GM12865 (cell line): ENCODE data around the gene RNF31.
A peak's percentile ranks its signal among the peaks of the same experiment; 100 is the strongest.

Source experiments
- DNase-seq: peaks from one replicate; pipeline ENCODE4 v3.0.0; 2010; ENCODE audit warnings: low read depth
- H3K4me3 ChIP-seq: 2 replicates; pipeline ENCODE4 v1.5.1; 2011; ENCODE audit warnings: mild to moderate bottlenecking, low read depth, low read length, control low read depth
- TF ChIP-seq, protein P1 (sequence below): IDR thresholded peaks from 2 replicates; pipeline ENCODE4 v1.5.1; 2011; ENCODE audit warnings: low read length, control low read depth, low read depth, inconsistent platforms; ENCODE audit not compliant: insufficient read depth; ENCODE audit errors: missing control alignments

Gene RNF31

DNA sequence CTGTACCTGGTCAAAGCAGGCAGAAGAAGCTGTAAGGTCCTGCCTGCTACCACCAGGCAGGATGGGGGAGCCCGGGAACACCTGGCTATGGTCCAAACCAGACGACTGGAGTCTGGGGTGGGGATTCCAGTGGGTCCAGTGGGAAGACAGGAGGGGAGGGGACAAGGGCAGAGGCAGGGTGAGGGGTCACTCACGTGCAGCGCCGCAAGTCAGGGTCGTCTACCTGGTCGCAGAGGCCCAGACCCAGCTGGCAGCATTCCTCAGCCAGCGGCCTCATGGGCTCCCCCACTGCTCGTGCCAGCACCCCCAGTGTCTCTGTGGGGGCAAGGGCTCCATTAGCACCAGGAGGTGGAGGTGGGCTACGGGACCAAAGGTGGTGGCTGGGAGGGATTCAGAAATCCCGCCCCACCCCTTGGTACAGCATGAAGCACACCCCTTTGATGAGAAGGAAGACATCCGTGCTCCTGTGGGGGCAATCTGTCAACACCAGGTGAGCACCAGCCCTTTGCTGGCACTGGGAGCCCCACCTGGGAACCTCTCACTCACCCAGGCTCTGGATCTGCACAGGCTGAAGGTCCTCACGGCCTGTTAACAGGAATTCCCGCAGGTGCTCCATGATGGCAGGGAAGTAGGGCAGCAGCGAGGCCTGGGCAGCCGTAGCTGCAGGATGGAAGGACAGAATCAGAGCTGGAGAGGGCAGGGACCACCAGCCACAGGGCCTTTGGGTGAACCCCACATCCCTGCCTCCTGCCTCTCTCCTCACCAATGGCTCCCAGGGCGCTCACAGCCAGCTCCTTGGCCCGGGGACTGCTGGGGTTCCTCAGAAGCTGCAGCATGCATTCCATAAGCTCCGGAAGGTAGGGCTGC lies 37.0 kb downstream of the RNF31 start:
- TF ChIP-seq, protein P1, sequence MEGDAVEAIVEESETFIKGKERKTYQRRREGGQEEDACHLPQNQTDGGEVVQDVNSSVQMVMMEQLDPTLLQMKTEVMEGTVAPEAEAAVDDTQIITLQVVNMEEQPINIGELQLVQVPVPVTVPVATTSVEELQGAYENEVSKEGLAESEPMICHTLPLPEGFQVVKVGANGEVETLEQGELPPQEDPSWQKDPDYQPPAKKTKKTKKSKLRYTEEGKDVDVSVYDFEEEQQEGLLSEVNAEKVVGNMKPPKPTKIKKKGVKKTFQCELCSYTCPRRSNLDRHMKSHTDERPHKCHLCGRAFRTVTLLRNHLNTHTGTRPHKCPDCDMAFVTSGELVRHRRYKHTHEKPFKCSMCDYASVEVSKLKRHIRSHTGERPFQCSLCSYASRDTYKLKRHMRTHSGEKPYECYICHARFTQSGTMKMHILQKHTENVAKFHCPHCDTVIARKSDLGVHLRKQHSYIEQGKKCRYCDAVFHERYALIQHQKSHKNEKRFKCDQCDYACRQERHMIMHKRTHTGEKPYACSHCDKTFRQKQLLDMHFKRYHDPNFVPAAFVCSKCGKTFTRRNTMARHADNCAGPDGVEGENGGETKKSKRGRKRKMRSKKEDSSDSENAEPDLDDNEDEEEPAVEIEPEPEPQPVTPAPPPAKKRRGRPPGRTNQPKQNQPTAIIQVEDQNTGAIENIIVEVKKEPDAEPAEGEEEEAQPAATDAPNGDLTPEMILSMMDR = no peak
- no peak overlapping the region for H3K4me3 ChIP-seq
- DNase-seq = no peak

DNA sequence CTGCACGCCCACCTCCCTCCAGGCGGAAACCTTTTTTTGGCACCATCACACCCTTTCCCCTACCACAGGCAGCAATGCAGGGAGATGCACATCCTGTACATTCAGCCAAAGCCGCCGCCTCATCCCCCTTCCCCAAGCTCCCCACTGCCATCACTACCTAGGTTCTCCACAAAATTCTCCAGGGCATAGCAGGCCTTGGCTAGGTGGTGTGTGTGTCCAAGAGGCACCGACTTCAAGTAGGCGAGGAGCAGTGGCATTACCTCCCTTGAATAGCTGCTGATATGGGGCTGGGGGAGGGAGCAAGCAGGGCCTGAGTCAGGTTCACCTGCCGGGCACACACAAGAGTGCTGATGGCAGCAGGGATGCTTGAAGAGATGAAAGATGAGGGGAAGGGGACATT lies 37.7 kb downstream of the RNF31 start:
- TF ChIP-seq, protein P1 = no peak

DNA sequence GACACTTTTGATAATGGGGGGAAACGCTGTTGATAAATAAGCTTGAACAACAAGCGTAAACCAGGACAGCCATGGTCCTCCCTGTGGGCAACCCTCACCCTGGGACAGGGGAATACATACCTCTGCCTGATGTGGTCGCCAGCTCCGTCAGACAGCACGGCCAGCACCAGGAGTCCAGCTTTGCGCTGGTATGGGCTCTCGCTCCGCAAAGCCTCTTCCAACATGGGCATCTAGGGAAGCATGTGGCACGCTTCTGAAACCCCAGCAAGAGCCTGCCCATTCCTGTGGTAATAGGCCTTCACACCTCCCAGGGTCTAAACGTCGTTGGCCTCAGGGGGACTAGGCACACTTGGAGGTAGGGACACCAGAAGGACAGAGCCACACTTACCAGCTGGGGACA lies 38.4 kb downstream of the RNF31 start:
- H3K4me3 ChIP-seq = no peak overlapping the region
- no peak for DNase-seq
- TF ChIP-seq, protein P1 = no peak

More for the DNA sequence above, 37.7 kb downstream of the RNF31 start:
- DNase-seq = no peak
- no peak overlapping the region for H3K4me3 ChIP-seq

DNA sequence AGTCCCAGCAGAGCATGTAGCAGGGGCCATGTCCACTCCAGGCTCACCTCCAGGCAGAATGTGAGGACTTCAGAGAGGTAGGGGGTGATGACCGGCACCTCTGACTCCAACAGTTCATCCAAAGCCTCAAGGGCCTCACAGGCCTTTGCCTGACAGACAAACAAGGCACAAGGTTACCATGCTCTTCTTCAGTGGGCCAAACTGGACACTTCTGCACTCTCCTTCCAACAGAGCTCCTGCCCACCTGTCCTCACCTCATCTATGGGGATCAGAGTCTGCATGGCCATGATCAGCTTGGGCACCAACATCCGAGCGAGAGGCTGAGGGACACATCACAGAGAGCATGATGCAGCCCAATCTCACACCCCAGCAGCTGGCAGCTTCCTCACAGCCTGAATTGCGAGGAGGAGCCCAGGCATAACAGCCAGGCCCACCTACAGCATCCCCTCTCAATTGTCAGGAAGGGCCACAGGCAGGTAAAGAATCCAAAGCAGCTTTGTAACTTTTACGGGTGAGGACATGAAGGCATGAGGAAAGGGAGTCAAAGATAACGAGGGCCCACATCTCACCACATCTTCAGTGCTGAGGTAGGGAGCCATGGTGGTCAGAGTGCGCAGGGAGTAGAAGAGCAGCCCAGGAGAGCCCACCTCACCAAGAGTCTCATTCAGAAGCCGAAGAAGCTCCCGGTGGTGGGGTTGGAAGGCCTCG lies 39.7 kb downstream of the RNF31 start:
- TF ChIP-seq, protein P1 = no peak
- no peak for DNase-seq
- H3K4me3 ChIP-seq = no peak overlapping the region

DNA sequence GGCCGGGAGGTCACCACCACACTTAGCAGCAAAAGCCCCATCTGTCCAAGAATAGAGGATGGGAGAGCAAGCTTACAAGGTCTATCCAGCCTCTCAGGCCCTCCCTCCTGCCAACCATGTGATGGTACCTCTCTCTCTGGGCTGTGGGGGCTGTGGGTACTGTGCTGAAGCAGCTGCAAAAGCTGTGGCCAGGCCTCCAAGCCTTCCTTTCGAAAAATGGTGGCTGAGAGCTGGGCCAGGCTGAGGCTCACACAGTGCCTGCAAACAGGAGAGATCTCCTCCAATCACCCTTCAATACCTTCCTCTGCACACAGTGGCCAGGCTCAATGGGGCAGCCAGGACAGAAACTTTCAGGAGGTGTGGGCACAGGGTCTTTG lies 40.2 kb downstream of the RNF31 start:
- DNase-seq = no peak
- TF ChIP-seq, protein P1 = no peak
- H3K4me3 ChIP-seq = peak overlapping the region; percentile 64

DNA sequence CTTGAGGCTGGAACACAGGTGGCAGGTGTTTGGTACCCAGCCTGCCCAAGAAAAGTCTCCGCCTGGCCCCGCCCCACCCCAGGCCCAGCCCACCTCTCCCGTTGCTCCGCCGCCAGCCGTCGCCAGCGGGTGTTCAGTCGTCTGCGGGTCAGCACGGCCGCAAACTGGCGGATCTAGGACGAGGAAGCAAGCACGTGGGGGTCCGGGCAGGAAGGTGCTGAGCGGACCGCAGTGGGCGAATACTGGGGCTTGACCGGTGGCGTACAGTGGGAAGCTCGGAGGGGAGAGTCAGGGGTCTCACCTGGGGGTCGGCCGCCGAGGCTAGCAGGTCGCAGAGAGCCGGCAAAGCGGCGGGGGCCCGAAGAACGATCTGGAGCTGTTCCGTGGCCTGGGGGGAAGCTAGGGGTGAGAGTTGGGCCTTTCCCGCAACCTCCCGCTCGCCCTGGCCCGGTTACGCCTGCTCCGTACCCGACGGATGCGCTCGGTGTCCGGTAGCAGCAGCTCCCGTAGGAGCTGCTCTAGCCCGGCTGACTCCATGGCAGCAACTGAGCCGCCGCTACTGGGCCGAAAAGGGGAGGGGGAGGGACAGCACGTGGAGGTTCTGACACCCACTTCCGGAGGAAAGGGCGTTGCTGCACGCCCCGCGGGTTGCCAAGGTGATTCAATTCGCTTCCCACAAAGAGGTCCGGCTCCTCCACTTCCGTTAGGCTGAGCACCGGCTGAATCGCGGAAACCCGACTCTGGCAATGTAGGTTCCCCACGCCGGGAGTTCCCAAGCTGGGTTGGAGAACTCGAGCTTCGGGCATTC lies 41.2 kb downstream of the RNF31 start, which contains the start of gene IPO4:
Gene IPO4 (minus strand): TSS at position 566 of the 808 bp plus-strand sequence. CDS start 29 bp downstream, at position 537.
- TF ChIP-seq, protein P1 = no peak
- H3K4me3 ChIP-seq = peak within 1 kb of the TSS; percentile 64
- DNase-seq = peak; percentile 99
